Naive thymus-derived CD8-positive, alpha-beta T cell (primary cell): Measurements from ENCODE around the gene AFP. TPM values are rescaled to one million over a fixed set of nuclear protein-coding genes. Genes with fewer than 3 reads are reported as not detected.

Experiments used
- polyA plus RNA-seq, 3 donors: library from polyadenylated mRNA; unstranded; fragments of 300-500 nt; fragmentation: Illumina TruSeq; gene quantifications; one replicate each; pipeline ENCODE4 v1.2.3, GENCODE V29; 2021
- total RNA-seq, 8 experiments: library from RNA in 2 of 8; stranded (reverse) in 2 of 8; gene quantifications; one replicate each; pipeline ENCODE4 v1.2.3 and lab custom pipeline; 2021 to 2026

Gene AFP
- total and polyA plus RNA-seq, 5 experiments from 2014 or later = not detected

Other genes with a start within 250 kb of the AFP start
- 10 to 100 TPM; 63.4 to 67.6 TPM for gene ANKRD17, start 177.4 kb upstream of the AFP start, total RNA-seq
- gene ANKRD17, start 177.4 kb upstream of the AFP start, polyA plus RNA-seq = 10 to 100 TPM in 2 of 3 donors, 1 to 10 TPM in 1; 9.9 to 16.5 (median 10.8) TPM
- under 1 TPM; 0.73 to 0.88 TPM for gene ALB, start 31.9 kb upstream of the AFP start, total RNA-seq
- gene ALB, start 31.9 kb upstream of the AFP start, polyA plus RNA-seq = not detected
- gene AFM, start 45.5 kb downstream of the AFP start, total RNA-seq = not detected
- gene AFM, start 45.5 kb downstream of the AFP start, polyA plus RNA-seq = not detected
- not detected for gene RASSF6, start 184.2 kb downstream of the AFP start, total RNA-seq
- gene RASSF6, start 184.2 kb downstream of the AFP start, polyA plus RNA-seq = not detected